ENCODE measurements around the gene PPP6R1. TPM values are rescaled to one million over a fixed set of nuclear protein-coding genes. Genes with fewer than 3 reads are reported as not detected.

The PPP6R1 gene
- polyA plus RNA-seq, 1 of the 3 experiments (the other 2 are of a cell fraction), result 47.8 TPM

GRCh38 chr19:55275851-55276719, 17.3 kb upstream of the PPP6R1 start:
- POLR2A ChIA-PET, result interaction anchor here (0.7 kb wide), 1 partner anchor 55 kb away, joined by 5 read pairs; no protein-coding TSS in a partner anchor
- H3K9ac ChIP-seq, result no peak overlapping the region
- no peak overlapping the region for H3K4me2 ChIP-seq
- peaks cover 0 to 24% of the 10 kb centered on the region in 2 experiments for H3K36me3 ChIP-seq (replicated peaks in 1 of 2; ENCODE audit: control insufficient read depth in 1 of 2, insufficient read depth in 2 of 2, low read length in 1 of 2)
- no peak for DNase-seq
- no peak overlapping the region for H3K4me3 ChIP-seq (ENCODE audit: low read depth in 2 of 2, low read length in 1 of 2)
- peaks cover 10% of the 10 kb centered on the region for H3F3A ChIP-seq (replicated peaks; ENCODE audit: insufficient read depth)
- CTCF ChIA-PET, result interaction anchor here (1.8 kb wide), 1 partner anchor 25 kb away, joined by 7 read pairs; no protein-coding TSS in a partner anchor
- no peaks in the 10 kb centered on the region for H3K9me2 ChIP-seq
- H3K27me3 ChIP-seq (ENCODE audit: insufficient read depth), result no peaks in the 10 kb centered on the region
- 89% methylated on average over 17 of the region's 17 CpGs for WGBS (ENCODE audit: low lambda C conversion rate)
- H3K4me1 ChIP-seq (ENCODE audit: control insufficient read depth in 1 of 2, insufficient read depth in 2 of 2, low read depth in 1 of 2, low read length in 1 of 2), result peaks cover 0 to 4% of the 10 kb centered on the region in 2 experiments; a peak in 1 of 4 replicates
- peaks cover 6% of the 10 kb centered on the region; the same call in 1 of the 2 replicates for H3K79me2 ChIP-seq (ENCODE audit: insufficient read depth)
- H4K20me1 ChIP-seq (ENCODE audit: insufficient read depth), result no peaks in the 10 kb centered on the region
- TF ChIP-seq GATA2 (CRISPR knock-in tag; IDR thresholded peaks at IDR 0.05), result no peak
- no peak for TF ChIP-seq TAF1 (IDR thresholded peaks at IDR 0.05; ENCODE audit: borderline replicate concordance, low read depth, low read length)
- TF ChIP-seq RAD21 (IDR thresholded peaks at IDR 0.05; ENCODE audit: low read length), result no peak
- TF ChIP-seq RXRA (IDR thresholded peaks at IDR 0.05; ENCODE audit: borderline replicate concordance, low read depth), result no peak
- no peak for TF ChIP-seq USF1 (IDR thresholded peaks at IDR 0.05; ENCODE audit: borderline replicate concordance, low read depth)
- TF ChIP-seq SMC3 (IDR thresholded peaks at IDR 0.05; ENCODE audit: low read depth, low read length), result no peak
- H3K27ac ChIP-seq (ENCODE audit: low read depth in 2 of 2, low read length in 1 of 2), result no peak overlapping the region
- H2AFZ ChIP-seq (ENCODE audit: low read depth), result no peak overlapping the region
- no peaks in the 10 kb centered on the region for H3K9me3 ChIP-seq

DNA sequence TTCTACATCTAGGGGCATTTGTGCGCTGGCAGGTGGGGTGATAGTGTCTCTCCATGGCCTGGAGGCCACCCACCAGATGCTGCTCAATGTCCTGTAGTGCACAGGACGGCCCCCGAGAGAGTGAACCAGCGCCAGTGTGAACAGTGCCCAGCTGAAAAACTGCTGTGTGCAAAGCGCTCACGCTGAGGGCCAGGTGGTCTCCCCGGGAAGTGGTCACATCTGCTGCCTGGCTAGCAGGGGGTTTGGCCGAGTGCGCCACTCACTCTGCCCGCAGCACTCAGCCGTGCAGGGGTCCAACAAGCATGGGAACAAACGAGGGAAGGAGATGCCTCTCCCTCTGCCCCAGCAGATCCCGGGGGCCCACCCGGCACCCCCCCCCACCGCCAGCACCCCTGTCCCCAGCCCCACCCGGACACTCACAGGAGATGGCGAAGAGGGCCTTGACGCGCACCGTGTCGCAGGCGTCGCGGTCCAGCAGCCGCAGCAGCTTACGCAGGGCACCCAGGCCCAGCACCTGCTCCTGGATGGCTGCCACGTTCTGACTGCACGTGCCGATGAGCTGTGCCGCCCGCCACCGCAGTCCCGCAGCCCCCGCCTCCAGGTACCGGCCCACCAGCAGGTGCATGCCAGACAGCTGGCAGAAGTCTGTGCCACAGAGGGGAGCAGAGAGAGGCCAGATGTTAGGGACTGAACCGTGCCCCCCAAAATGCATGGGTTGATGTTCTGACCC, 15.3 kb upstream of the PPP6R1 start:
- no peak overlapping the region for H3K4me2 ChIP-seq
- no peaks in the 10 kb centered on the region for H3K9me3 ChIP-seq
- no peak overlapping the region for H3K9ac ChIP-seq
- H3K4me1 ChIP-seq (ENCODE audit: control insufficient read depth in 1 of 2, insufficient read depth in 2 of 2, low read depth in 1 of 2, low read length in 1 of 2), result no peaks in the 10 kb centered on the region; a peak in 1 of 4 replicates
- H3K9me2 ChIP-seq, result no peaks in the 10 kb centered on the region
- H3K27ac ChIP-seq (ENCODE audit: low read depth in 2 of 2, low read length in 1 of 2), result no peak overlapping the region
- no peak for DNase-seq
- H2AFZ ChIP-seq (ENCODE audit: low read depth), result no peak overlapping the region
- H3K27me3 ChIP-seq (ENCODE audit: insufficient read depth), result no peaks in the 10 kb centered on the region
- 79% methylated on average over 7 of the region's 36 CpGs for WGBS (ENCODE audit: low lambda C conversion rate)
- no peak for TF ChIP-seq EZH2phosphoT487 (IDR thresholded peaks at IDR 0.05; ENCODE audit: borderline replicate concordance, low read depth)
- TF ChIP-seq YY1 (IDR thresholded peaks at IDR 0.05; ENCODE audit: low read depth), result no peak
- no peak for TF ChIP-seq MXI1 (IDR thresholded peaks at IDR 0.05; ENCODE audit: low read depth, low read length)
- TF ChIP-seq, protein P1, sequence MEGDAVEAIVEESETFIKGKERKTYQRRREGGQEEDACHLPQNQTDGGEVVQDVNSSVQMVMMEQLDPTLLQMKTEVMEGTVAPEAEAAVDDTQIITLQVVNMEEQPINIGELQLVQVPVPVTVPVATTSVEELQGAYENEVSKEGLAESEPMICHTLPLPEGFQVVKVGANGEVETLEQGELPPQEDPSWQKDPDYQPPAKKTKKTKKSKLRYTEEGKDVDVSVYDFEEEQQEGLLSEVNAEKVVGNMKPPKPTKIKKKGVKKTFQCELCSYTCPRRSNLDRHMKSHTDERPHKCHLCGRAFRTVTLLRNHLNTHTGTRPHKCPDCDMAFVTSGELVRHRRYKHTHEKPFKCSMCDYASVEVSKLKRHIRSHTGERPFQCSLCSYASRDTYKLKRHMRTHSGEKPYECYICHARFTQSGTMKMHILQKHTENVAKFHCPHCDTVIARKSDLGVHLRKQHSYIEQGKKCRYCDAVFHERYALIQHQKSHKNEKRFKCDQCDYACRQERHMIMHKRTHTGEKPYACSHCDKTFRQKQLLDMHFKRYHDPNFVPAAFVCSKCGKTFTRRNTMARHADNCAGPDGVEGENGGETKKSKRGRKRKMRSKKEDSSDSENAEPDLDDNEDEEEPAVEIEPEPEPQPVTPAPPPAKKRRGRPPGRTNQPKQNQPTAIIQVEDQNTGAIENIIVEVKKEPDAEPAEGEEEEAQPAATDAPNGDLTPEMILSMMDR (IDR thresholded peaks at IDR 0.05), result no peak
- TF ChIP-seq GABPA (IDR thresholded peaks at IDR 0.05; ENCODE audit: low read depth), result no peak
- TF ChIP-seq CHD2 (IDR thresholded peaks at IDR 0.05; ENCODE audit: low read length, partially characterized antibody), result no peak
- no peaks in the 10 kb centered on the region for H4K20me1 ChIP-seq (ENCODE audit: insufficient read depth)
- no peaks in the 10 kb centered on the region; the same call in 1 of the 2 replicates for H3K79me2 ChIP-seq (ENCODE audit: insufficient read depth)
- peaks cover 0 to 26% of the 10 kb centered on the region in 2 experiments for H3K36me3 ChIP-seq (replicated peaks in 1 of 2; ENCODE audit: control insufficient read depth in 1 of 2, insufficient read depth in 2 of 2, low read length in 1 of 2)
- CTCF ChIA-PET, result no interaction called here
- POLR2A ChIA-PET, result no interaction called here
- H3F3A ChIP-seq (replicated peaks; ENCODE audit: insufficient read depth), result peaks cover 6% of the 10 kb centered on the region
- no peak overlapping the region for H3K4me3 ChIP-seq (ENCODE audit: low read depth in 2 of 2, low read length in 1 of 2)

Data from SK-N-SH (cell line).